ENCODE data around the gene MAN2B1. TPM values are rescaled to one million over a fixed set of nuclear protein-coding genes. Genes with fewer than 3 reads are reported as not detected.

Gene MAN2B1
- polyA plus RNA-seq, 3 donors from 2014 or later = 25.3 to 44.4 (median 27.2) TPM

DNA sequence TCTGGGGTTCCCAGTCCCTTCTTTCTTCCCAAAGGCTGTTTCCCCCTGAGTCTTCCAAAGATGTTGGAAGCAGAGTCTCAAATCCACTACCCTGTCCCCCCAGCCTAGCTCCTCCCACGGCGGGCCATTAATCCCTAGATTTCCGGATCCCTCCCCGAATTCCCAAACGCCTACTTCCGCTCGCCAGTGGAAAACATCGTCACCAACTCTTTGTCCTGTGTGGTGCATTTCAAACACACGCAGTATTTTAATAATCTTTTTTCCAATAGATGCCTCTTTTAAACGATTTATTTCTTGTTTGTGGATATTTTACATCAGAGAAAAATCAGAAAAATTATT is 55.2 kb downstream of the MAN2B1 start:
- Mint-ChIP-seq H3K27me3 (ENCODE audit: low read depth in 3 of 3) (peaks cover 0 to 14% (median 13%) of the 10 kb centered on the region in 3 donors), H3K4me1 (peaks cover 50 to 57% of the 10 kb centered on the region in 2 donors), H3K27ac (peak overlapping the region; percentile 99 to 100 (median 100)), H3K36me3 (peaks cover 0 to 5% (median 3%) of the 10 kb centered on the region in 3 donors), H3K9me3 (no peaks in the 10 kb centered on the region), H3K4me3 (peak overlapping the region; percentile 99 to 100 (median 100))
- no peak for DNase-seq

DNA sequence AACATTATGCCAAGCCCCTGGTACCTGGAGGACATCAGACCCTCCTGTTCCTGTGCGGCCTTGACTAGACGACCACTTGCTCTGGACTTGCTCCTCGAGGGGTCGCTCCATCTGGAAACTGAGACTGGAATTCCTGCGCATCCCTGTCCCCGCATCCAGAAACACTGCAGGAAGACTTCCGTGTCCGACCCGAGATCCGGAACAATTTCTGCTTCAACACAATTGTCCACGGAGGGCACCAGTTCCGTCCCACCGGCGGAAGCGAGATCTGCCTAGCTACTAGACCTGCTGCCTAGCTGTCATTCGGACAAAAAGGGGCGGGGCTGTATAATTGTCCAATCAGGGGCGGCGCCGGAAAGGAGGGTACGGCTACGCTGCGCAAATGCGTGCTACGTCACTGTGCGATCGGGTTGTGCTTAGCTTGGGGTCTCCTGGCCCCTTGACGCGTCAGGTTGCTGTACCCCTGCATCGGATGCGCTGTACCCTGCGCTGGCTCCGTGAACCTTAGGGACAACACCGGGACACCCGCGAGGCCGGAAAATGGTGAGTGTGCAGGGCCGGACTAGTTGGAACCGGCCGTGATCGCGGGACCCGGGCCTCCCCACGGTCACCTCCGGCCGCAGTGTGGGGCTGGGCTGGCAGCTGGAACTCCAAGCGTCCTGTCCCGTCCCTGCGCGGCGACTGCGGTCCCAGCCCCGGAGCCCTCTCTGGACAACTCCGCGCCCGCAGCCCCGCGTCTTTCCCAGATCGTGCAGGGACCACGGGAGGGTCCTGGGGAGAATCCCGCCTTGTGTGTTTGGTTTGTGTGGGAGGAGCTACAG is 55.8 kb downstream of the MAN2B1 start, which contains the start of the genes ZNF490 and ZNF791:
Gene ZNF490, minus strand, starts transcription at position 274 of the 821 bp plus-strand sequence. Its CDS starts 133 bp downstream, at position 141.
Gene ZNF791, plus strand, starts transcription at position 381 of the 821 bp plus-strand sequence. Its CDS starts 160 bp downstream, at position 541.
- DNase-seq = peak; percentile 96
- Mint-ChIP-seq H3K4me1 (peaks cover 45 to 51% of the 10 kb centered on the region in 2 donors), H3K27me3 (ENCODE audit: low read depth in 3 of 3) (peaks cover 0 to 14% (median 13%) of the 10 kb centered on the region in 3 donors)

DNA sequence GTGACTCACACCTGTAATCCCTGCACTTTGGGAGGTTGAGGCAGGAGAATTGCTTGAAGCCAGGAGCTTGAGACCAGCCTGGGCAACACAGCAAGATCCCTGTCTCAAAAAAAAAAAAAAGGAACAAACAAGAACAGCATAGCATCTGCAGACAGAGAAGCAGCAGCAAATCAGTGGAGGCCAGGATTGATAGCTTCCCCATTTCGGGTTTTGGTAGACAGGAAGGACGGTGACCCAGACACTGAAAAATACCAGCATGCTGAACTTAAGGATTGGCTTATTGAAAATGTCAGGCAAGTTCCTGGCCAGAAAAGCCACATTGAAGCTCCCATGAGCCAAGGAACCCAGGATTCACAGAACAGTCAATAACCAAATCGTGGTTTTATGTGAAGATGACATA is 58.9 kb downstream of the MAN2B1 start:
- H3K4me3 Mint-ChIP-seq = no peak overlapping the region
- no peak overlapping the region for H3K27ac Mint-ChIP-seq
- no peaks in the 10 kb centered on the region for H3K36me3 Mint-ChIP-seq
- peaks cover 26 to 29% of the 10 kb centered on the region in 2 donors for H3K4me1 Mint-ChIP-seq
- H3K27me3 Mint-ChIP-seq (ENCODE audit: low read depth in 3 of 3) = peaks cover 0 to 9% (median 0%) of the 10 kb centered on the region in 3 donors
- DNase-seq = no peak
- H3K9me3 Mint-ChIP-seq = no peaks in the 10 kb centered on the region

More for the DNA sequence above, 55.8 kb downstream of the MAN2B1 start, which contains the start of the genes ZNF490 and ZNF791:
- H3K36me3 Mint-ChIP-seq = peaks cover 0 to 5% (median 3%) of the 10 kb centered on the region in 3 donors
- H3K9me3 Mint-ChIP-seq = no peaks in the 10 kb centered on the region
- peak within 1 kb of the TSS; percentile 99 to 100 (median 100) for H3K4me3 Mint-ChIP-seq
- H3K27ac Mint-ChIP-seq = peak within 1 kb of the TSS; percentile 99 to 100 (median 100)

DNA sequence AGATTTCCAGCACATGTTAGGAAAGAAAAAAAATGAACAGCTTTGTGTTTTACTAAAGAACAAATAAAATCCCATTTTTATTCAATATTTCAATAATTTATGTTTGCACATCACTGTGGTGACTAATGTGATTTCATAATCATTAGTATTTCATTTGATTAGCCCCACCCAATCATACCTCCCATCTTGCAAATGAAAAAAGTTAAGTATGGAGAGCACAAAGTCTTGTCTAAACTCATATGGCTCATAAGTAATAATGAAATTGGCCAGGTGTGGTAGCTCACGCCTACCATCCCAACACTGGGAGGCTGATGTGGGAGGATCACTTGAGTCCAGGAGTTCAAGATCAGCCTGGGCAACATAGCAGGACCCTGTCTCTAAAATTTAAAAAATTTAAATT is 59.7 kb downstream of the MAN2B1 start:
- no peak overlapping the region for H3K4me3 Mint-ChIP-seq
- H3K36me3 Mint-ChIP-seq = peaks cover 0 to 3% (median 3%) of the 10 kb centered on the region in 3 donors
- peaks cover 22 to 28% of the 10 kb centered on the region in 2 donors for H3K4me1 Mint-ChIP-seq
- H3K9me3 Mint-ChIP-seq = no peaks in the 10 kb centered on the region
- DNase-seq = no peak
- peaks cover 0 to 9% (median 0%) of the 10 kb centered on the region in 3 donors for H3K27me3 Mint-ChIP-seq (ENCODE audit: low read depth in 3 of 3)
- no peak overlapping the region for H3K27ac Mint-ChIP-seq

DNA sequence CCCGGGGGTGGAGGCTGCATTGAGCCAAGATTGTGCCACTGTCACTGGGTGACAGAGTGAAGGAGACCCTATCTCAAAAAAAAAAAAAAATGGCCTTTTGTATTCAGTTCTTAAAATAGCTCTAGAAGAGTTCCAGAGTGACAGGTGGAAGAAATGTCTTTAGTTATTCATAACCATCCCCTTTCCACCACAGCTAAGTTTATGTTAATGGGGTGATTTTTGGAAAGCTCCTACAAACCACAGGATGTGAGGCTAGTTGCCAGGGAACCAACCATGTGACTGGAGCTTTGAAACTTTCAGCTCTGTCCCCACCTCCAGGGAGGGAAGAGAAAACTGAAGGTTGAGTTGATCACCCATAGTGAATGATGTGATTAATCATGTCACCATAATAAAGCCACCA is 62.8 kb downstream of the MAN2B1 start:
- Mint-ChIP-seq H3K36me3 (peaks cover 4% of the 10 kb centered on the region in 3 donors), H3K4me3 (no peak overlapping the region), H3K27me3 (ENCODE audit: low read depth in 3 of 3) (no peaks in the 10 kb centered on the region), H3K27ac (peak overlapping the region in 2 of 6 donors; percentile 7 to 55), H3K9me3 (no peaks in the 10 kb centered on the region), H3K4me1 (peaks cover 0 to 7% of the 10 kb centered on the region in 2 donors)
- DNase-seq = no peak

DNA sequence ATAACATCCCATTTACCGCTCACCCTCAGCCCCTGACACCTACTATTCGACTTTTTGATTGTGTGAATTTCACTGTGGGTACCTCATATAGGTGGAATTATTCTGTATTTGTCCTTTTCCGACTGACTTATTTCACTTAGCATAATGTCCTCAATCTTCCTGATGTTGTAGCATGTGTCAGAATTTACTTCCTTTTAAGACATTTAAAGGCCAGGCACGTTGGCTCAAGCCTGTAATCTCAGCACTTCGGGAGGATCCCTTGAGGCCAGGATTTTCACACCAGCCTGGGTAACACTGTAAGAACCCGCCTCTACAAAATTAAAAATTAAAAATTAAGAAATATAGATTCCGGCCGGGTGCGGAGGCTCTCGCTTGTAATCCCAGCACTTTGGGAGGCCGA is 68.9 kb downstream of the MAN2B1 start:
- Mint-ChIP-seq H3K4me1 (peaks cover 0 to 2% of the 10 kb centered on the region in 2 donors), H3K4me3 (no peak overlapping the region), H3K36me3 (peaks cover 10 to 15% (median 10%) of the 10 kb centered on the region in 3 donors), H3K27me3 (ENCODE audit: low read depth in 3 of 3) (no peaks in the 10 kb centered on the region), H3K9me3 (no peaks in the 10 kb centered on the region), H3K27ac (no peak overlapping the region)
- no peak for DNase-seq

DNA sequence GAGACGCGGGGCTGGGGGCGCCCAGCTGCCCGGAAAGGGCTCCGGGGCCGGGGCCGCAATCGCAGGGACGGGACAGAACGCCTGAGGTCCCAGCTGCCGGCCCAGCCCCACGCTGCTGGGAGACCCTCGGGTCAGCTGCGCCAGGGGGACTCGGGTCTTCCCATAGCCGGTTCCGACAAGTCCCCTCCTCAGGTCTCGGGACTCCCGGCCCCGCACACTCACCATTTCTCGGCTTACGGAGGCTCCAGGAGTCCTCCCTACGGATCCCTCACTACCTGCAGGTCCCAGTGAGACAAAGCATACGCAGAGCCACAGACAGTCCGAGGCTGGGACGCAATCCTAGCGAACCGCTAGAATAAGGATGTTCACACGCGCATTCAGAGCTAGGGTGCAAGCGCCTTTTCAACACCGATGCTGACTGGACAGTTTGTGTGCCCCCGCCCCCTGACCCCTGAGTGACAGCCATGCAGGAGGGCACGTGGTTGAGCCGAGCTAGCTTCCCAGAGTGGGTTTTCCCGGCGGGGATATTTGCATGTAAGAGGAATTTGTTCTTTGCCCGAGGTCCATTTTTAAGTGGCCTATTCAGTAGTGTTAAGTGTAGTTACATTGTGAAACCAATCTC is 69.5 kb downstream of the MAN2B1 start:
- Mint-ChIP-seq H3K4me3 (no peak overlapping the region), H3K4me1 (peaks cover 0 to 2% of the 10 kb centered on the region in 2 donors), H3K36me3 (peaks cover 9 to 19% (median 9%) of the 10 kb centered on the region in 3 donors), H3K9me3 (no peaks in the 10 kb centered on the region), H3K27me3 (ENCODE audit: low read depth in 3 of 3) (no peaks in the 10 kb centered on the region), H3K27ac (no peak overlapping the region)
- DNase-seq = no peak

Other genes starting within 250 kb of the MAN2B1 start
- 1 to 10 TPM in 2 of 3 donors, not detected in 1; 1.9 to 3.0 TPM for gene ZNF443, start 225.7 kb downstream of the MAN2B1 start, polyA plus RNA-seq
- gene ZNF709, start 181.9 kb downstream of the MAN2B1 start, polyA plus RNA-seq = 1 to 10 TPM; 1.1 to 2.6 (median 2.3) TPM
- 10 to 100 TPM; 14.0 to 22.6 (median 16.2) TPM for gene ZNF564, start 115.3 kb downstream of the MAN2B1 start, polyA plus RNA-seq
- 1 to 10 TPM; 3.1 to 8.2 (median 3.5) TPM for gene ZNF490, start 55.9 kb downstream of the MAN2B1 start, polyA plus RNA-seq
- 10 to 100 TPM; 10.9 to 21.3 (median 12.9) TPM for gene ZNF791, start 55.8 kb downstream of the MAN2B1 start, polyA plus RNA-seq
- 10 to 100 TPM; 19.9 to 30.1 (median 23.2) TPM for gene WDR83, start 65 bp upstream of the MAN2B1 start, polyA plus RNA-seq
- 10 to 100 TPM; 70.8 to 76.0 (median 74.4) TPM for gene DHPS, start 15.1 kb upstream of the MAN2B1 start, polyA plus RNA-seq
- gene GNG14, start 21.3 kb upstream of the MAN2B1 start, polyA plus RNA-seq = not detected
- 1 to 10 TPM; 6.4 to 8.2 (median 8.0) TPM for gene FBXW9, start 29.9 kb upstream of the MAN2B1 start, polyA plus RNA-seq
- 1 to 10 TPM in 1 of 3 donors, under 1 TPM in 2; 0.46 to 4.0 (median 0.98) TPM for gene TNPO2, start 57.2 kb upstream of the MAN2B1 start, polyA plus RNA-seq
- 100 to 1,000 TPM; 183 to 301 (median 283) TPM for gene TRIR, start 67.9 kb upstream of the MAN2B1 start, polyA plus RNA-seq
- 100 to 1,000 TPM in 2 of 3 donors, 10 to 100 TPM in 1; 93.5 to 182 (median 124) TPM for gene GET3, start 70.8 kb upstream of the MAN2B1 start, polyA plus RNA-seq
- gene BEST2, start 85.0 kb upstream of the MAN2B1 start, polyA plus RNA-seq = not detected
- gene HOOK2, start 108.8 kb upstream of the MAN2B1 start, polyA plus RNA-seq = 1 to 10 TPM in 2 of 3 donors, not detected in 1; 2.1 to 2.5 TPM
- 100 to 1,000 TPM; 620 to 796 (median 697) TPM for gene JUNB, start 124.7 kb upstream of the MAN2B1 start, polyA plus RNA-seq
- gene PRDX2, start 135.1 kb upstream of the MAN2B1 start, polyA plus RNA-seq = 100 to 1,000 TPM; 157 to 165 (median 159) TPM
- 10 to 100 TPM in 1 of 3 donors, 1 to 10 TPM in 2; 3.0 to 11.0 (median 4.5) TPM for gene THSD8, start 135.3 kb upstream of the MAN2B1 start, polyA plus RNA-seq
- gene RNASEH2A, start 139.8 kb upstream of the MAN2B1 start, polyA plus RNA-seq = 10 to 100 TPM; 27.7 to 45.4 (median 37.5) TPM
- gene RTBDN, start 167.8 kb upstream of the MAN2B1 start, polyA plus RNA-seq = not detected
- gene MAST1, start 171.8 kb upstream of the MAN2B1 start, polyA plus RNA-seq = under 1 TPM in 2 of 3 donors, not detected in 1; 0.28 TPM
- gene DNASE2, start 214.7 kb upstream of the MAN2B1 start, polyA plus RNA-seq = 100 to 1,000 TPM in 1 of 3 donors, 10 to 100 TPM in 2; 72.6 to 108 (median 83.5) TPM
- 1 to 10 TPM in 1 of 3 donors, under 1 TPM in 2; 0.15 to 1.8 (median 0.20) TPM for gene KLF1, start 220.5 kb upstream of the MAN2B1 start, polyA plus RNA-seq
- gene GCDH, start 224.4 kb upstream of the MAN2B1 start, polyA plus RNA-seq = 10 to 100 TPM; 17.0 to 21.6 (median 18.4) TPM